Activated naive CD4-positive, alpha-beta T cell treated with Interleukin-2 at 50 U/mL for 16 hours (primary cell): ENCODE data around the gene RFXANK.
"Not testable (repeated sequence)": the region's sequence is repeated elsewhere in the genome, so short reads cannot be mapped to it uniquely, and the experiment has no call there.

Source experiments
- DNase-seq: peaks from one replicate; pipeline ENCODE4 v3.0.0-alpha.2; 2020

RFXANK gene

GRCh38 chr19:19207637-19208572 lies 15.8 kb downstream of the RFXANK start:
- no peak for DNase-seq

- DNase-seq = no peak
Measured at GRCh38 chr19:19209372-19209771, 17.3 kb downstream of the RFXANK start.

- no peak for DNase-seq
Measured at GRCh38 chr19:19211499-19212420, 19.7 kb downstream of the RFXANK start, which contains the start of gene NCAN. NCAN (plus strand) TSS chr19:19211958; CDS start chr19:19216954, 4,996 bp downstream.

GRCh38 chr19:19212916-19213315 lies 20.9 kb downstream of the RFXANK start:
- no peak for DNase-seq

- DNase-seq = no peak
Measured at GRCh38 chr19:19213426-19214158, 21.5 kb downstream of the RFXANK start.

- DNase-seq = no peak
Measured at GRCh38 chr19:19214159-19214490, 22.1 kb downstream of the RFXANK start.

- DNase-seq = peak; percentile 33
Measured at GRCh38 chr19:19214892-19215291, 22.8 kb downstream of the RFXANK start.

- no peak for DNase-seq
Measured at GRCh38 chr19:19215792-19216191, 23.7 kb downstream of the RFXANK start.

- no peak for DNase-seq
Measured at GRCh38 chr19:19217099-19217498, 25.0 kb downstream of the RFXANK start.

GRCh38 chr19:19218911-19219310 lies 26.9 kb downstream of the RFXANK start:
- no peak for DNase-seq

GRCh38 chr19:19221000-19221399 lies 28.9 kb downstream of the RFXANK start:
- DNase-seq = not testable (repeated sequence)

- no peak for DNase-seq
Measured at GRCh38 chr19:19223060-19223459, 31.0 kb downstream of the RFXANK start.

- DNase-seq = no peak
Measured at GRCh38 chr19:19223636-19224035, 31.6 kb downstream of the RFXANK start.

- DNase-seq = no peak
Measured at GRCh38 chr19:19224150-19224851, 32.2 kb downstream of the RFXANK start.

- peak; percentile 76 for DNase-seq
Measured at GRCh38 chr19:19224852-19225494, 32.9 kb downstream of the RFXANK start.

GRCh38 chr19:19226204-19226603 lies 34.1 kb downstream of the RFXANK start:
- no peak for DNase-seq

GRCh38 chr19:19226663-19227062 lies 34.6 kb downstream of the RFXANK start:
- no peak for DNase-seq

GRCh38 chr19:19227217-19227616 lies 35.2 kb downstream of the RFXANK start:
- DNase-seq = no peak

- no peak for DNase-seq
Measured at GRCh38 chr19:19229701-19230100, 37.6 kb downstream of the RFXANK start.

GRCh38 chr19:19230999-19231398 lies 38.9 kb downstream of the RFXANK start:
- DNase-seq = no peak

GRCh38 chr19:19232261-19232721 lies 40.2 kb downstream of the RFXANK start:
- DNase-seq = no peak
